ENCODE measurements around the gene MORN1.

The MORN1 gene

GRCh38 chr1:2310332-2311183, 80.8 kb downstream of the MORN1 start:
- no peak overlapping the region for H3K4me3 ChIP-seq (replicated peaks; ENCODE audit: insufficient read depth, low read length)
- DNase-seq (ENCODE audit: low read depth in 1 of 2, low spot score in 1 of 2) = no peak
- peaks cover 5% of the 10 kb centered on the region for H3K27me3 ChIP-seq (ENCODE audit: insufficient read depth, poor library complexity, severe bottlenecking)
- TF ChIP-seq POLR2AphosphoS5 (IDR thresholded peaks at IDR 0.05; ENCODE audit: low read depth) (no peak), GABPA (IDR thresholded peaks at IDR 0.05; ENCODE audit: low read depth) (no peak), SPI1 (IDR thresholded peaks at IDR 0.05; ENCODE audit: borderline replicate concordance, low read depth) (no peak), REST (IDR thresholded peaks at IDR 0.05; ENCODE audit: insufficient replicate concordance, low read depth) (no peak)
- TF ChIP-seq, protein P1, sequence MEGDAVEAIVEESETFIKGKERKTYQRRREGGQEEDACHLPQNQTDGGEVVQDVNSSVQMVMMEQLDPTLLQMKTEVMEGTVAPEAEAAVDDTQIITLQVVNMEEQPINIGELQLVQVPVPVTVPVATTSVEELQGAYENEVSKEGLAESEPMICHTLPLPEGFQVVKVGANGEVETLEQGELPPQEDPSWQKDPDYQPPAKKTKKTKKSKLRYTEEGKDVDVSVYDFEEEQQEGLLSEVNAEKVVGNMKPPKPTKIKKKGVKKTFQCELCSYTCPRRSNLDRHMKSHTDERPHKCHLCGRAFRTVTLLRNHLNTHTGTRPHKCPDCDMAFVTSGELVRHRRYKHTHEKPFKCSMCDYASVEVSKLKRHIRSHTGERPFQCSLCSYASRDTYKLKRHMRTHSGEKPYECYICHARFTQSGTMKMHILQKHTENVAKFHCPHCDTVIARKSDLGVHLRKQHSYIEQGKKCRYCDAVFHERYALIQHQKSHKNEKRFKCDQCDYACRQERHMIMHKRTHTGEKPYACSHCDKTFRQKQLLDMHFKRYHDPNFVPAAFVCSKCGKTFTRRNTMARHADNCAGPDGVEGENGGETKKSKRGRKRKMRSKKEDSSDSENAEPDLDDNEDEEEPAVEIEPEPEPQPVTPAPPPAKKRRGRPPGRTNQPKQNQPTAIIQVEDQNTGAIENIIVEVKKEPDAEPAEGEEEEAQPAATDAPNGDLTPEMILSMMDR (IDR thresholded peaks at IDR 0.05; ENCODE audit: insufficient read depth, low read length) = no peak
- H3K27ac ChIP-seq (replicated peaks) = no peak overlapping the region

GRCh38 chr1:2308844-2309243, 82.5 kb downstream of the MORN1 start:
- no peak for TF ChIP-seq SPI1 (IDR thresholded peaks at IDR 0.05; ENCODE audit: borderline replicate concordance, low read depth)
- TF ChIP-seq POLR2AphosphoS5 (IDR thresholded peaks at IDR 0.05; ENCODE audit: low read depth) = no peak
- no peak for TF ChIP-seq REST (IDR thresholded peaks at IDR 0.05; ENCODE audit: insufficient replicate concordance, low read depth)
- H3K27me3 ChIP-seq (ENCODE audit: insufficient read depth, poor library complexity, severe bottlenecking) = no peaks in the 10 kb centered on the region
- no peak overlapping the region for H3K27ac ChIP-seq (replicated peaks)
- no peak for DNase-seq (ENCODE audit: low read depth in 1 of 2, low spot score in 1 of 2)
- H3K4me3 ChIP-seq (replicated peaks; ENCODE audit: insufficient read depth, low read length) = no peak overlapping the region

DNA sequence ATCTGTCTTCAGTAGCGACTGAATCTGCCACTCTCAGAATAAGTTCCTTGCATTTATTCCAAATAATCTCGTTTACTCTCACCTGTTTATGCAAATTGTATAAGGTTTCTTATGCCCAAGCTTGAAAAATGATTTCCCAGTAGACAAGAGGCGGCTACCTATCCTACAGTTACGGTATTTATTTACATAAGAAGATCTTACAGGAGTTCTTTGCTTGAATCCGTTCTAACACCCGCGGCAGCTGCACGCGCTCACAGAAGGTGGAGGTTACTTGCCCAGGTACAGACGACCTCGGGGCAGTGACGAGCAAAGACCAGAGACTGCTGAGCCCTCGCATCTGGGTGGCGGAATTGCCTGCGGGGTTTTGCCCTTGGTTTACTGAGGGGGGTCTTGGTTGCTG, 83.4 kb downstream of the MORN1 start:
- Histone ChIP-seq H3K27ac (replicated peaks) (no peak overlapping the region), H3K27me3 (ENCODE audit: insufficient read depth, poor library complexity, severe bottlenecking) (no peaks in the 10 kb centered on the region), H3K4me3 (replicated peaks; ENCODE audit: insufficient read depth, low read length) (no peak overlapping the region)
- no peak for TF ChIP-seq POLR2AphosphoS5 (IDR thresholded peaks at IDR 0.05; ENCODE audit: low read depth)
- TF ChIP-seq REST (IDR thresholded peaks at IDR 0.05; ENCODE audit: insufficient replicate concordance, low read depth) = no peak
- TF ChIP-seq, protein P1 (IDR thresholded peaks at IDR 0.05; ENCODE audit: insufficient read depth, low read length) = no peak
- TF ChIP-seq SPI1 (IDR thresholded peaks at IDR 0.05; ENCODE audit: borderline replicate concordance, low read depth) = no peak
- no peak for TF ChIP-seq GABPA (IDR thresholded peaks at IDR 0.05; ENCODE audit: low read depth)
- no peak for DNase-seq (ENCODE audit: low read depth in 1 of 2, low spot score in 1 of 2)

Data from HL-60 (cell line).